ENCODE results near the gene GALNT14. TPM values are rescaled to one million over a fixed set of nuclear protein-coding genes. Genes with fewer than 3 reads are reported as not detected.

Gene GALNT14
- total RNA-seq, 3 donors from 2014 or later (not counting 1 experiment from before 2014, with no cell fraction given), result 0.68 TPM; not detected in 2

- 69% methylated on average over 5 of the region's 5 CpGs for WGBS (ENCODE audit: insufficient coverage)
- Histone ChIP-seq H3K4me1 (ENCODE audit: control insufficient read depth, insufficient read depth, low read length) (peaks cover 11% of the 10 kb centered on the region), H3K27me3 (ENCODE audit: control insufficient read depth, insufficient read depth, low read length) (no peaks in the 10 kb centered on the region), H3K36me3 (ENCODE audit: control insufficient read depth, insufficient read depth, low read length) (no peaks in the 10 kb centered on the region), H3K9me3 (ENCODE audit: control insufficient read depth, insufficient read depth, low read length) (no peaks in the 10 kb centered on the region), H3K4me3 (ENCODE audit: low read length) (no peak overlapping the region), H3K27ac (ENCODE audit: low read length) (no peak overlapping the region)
- no peaks in the 10 kb centered on the region for H3K9me3 Mint-ChIP-seq
- ATAC-seq, result no peak
- no peak overlapping the region for H3K27ac Mint-ChIP-seq
- no peak for DNase-seq
- peaks cover 8 to 11% of the 10 kb centered on the region in 2 donors for H3K4me1 Mint-ChIP-seq
- no peak for TF ChIP-seq CTCF (IDR thresholded peaks at IDR 0.05)
- intact Hi-C loops (cut with micrococcal nuclease), result no loop called here
- H3K36me3 Mint-ChIP-seq, result no peaks in the 10 kb centered on the region
- H3K4me3 Mint-ChIP-seq, result no peak overlapping the region
- no peaks in the 10 kb centered on the region for H3K27me3 Mint-ChIP-seq (ENCODE audit: low read depth in 2 of 2)
Measured at GRCh38 chr2:31047599-31047998, 90.6 kb downstream of the GALNT14 start.

- WGBS (ENCODE audit: insufficient coverage), result 92% methylated on average over 4 of the region's 4 CpGs
- Histone ChIP-seq H3K27ac (ENCODE audit: low read length) (no peak overlapping the region), H3K36me3 (ENCODE audit: control insufficient read depth, insufficient read depth, low read length) (no peaks in the 10 kb centered on the region), H3K27me3 (ENCODE audit: control insufficient read depth, insufficient read depth, low read length) (no peaks in the 10 kb centered on the region), H3K4me3 (ENCODE audit: low read length) (no peak overlapping the region), H3K4me1 (ENCODE audit: control insufficient read depth, insufficient read depth, low read length) (no peaks in the 10 kb centered on the region), H3K9me3 (ENCODE audit: control insufficient read depth, insufficient read depth, low read length) (peaks cover 4% of the 10 kb centered on the region)
- Mint-ChIP-seq H3K36me3 (peaks cover 19% of the 10 kb centered on the region), H3K9me3 (peaks cover 12 to 20% of the 10 kb centered on the region in 2 donors), H3K4me3 (no peak overlapping the region), H3K27ac (no peak overlapping the region), H3K4me1 (no peaks in the 10 kb centered on the region), H3K27me3 (ENCODE audit: low read depth in 2 of 2) (peaks cover 3 to 11% of the 10 kb centered on the region in 2 donors)
- DNase-seq (no peak), ATAC-seq (no peak)
- intact Hi-C loops (cut with micrococcal nuclease), result no loop called here
- no peak for TF ChIP-seq CTCF (IDR thresholded peaks at IDR 0.05)
Measured at GRCh38 chr2:31038385-31038784, 99.9 kb downstream of the GALNT14 start.

- H3K27me3 ChIP-seq (ENCODE audit: control insufficient read depth, insufficient read depth, low read length), result no peaks in the 10 kb centered on the region
- Mint-ChIP-seq H3K36me3 (peaks cover 19% of the 10 kb centered on the region), H3K27ac (no peak overlapping the region), H3K9me3 (peaks cover 12 to 20% of the 10 kb centered on the region in 2 donors), H3K4me3 (no peak overlapping the region), H3K4me1 (no peaks in the 10 kb centered on the region), H3K27me3 (ENCODE audit: low read depth in 2 of 2) (peaks cover 3 to 11% of the 10 kb centered on the region in 2 donors)
- no peak for TF ChIP-seq CTCF (IDR thresholded peaks at IDR 0.05)
- no peak overlapping the region for H3K27ac ChIP-seq (ENCODE audit: low read length)
- H3K4me1 ChIP-seq (ENCODE audit: control insufficient read depth, insufficient read depth, low read length), result no peaks in the 10 kb centered on the region
- no peak for DNase-seq
- no peak for ATAC-seq
- no peaks in the 10 kb centered on the region for H3K36me3 ChIP-seq (ENCODE audit: control insufficient read depth, insufficient read depth, low read length)
- intact Hi-C loops (cut with micrococcal nuclease), result no loop called here
- H3K4me3 ChIP-seq (ENCODE audit: low read length), result no peak overlapping the region
- H3K9me3 ChIP-seq (ENCODE audit: control insufficient read depth, insufficient read depth, low read length), result peaks cover 4% of the 10 kb centered on the region
Measured at GRCh38 chr2:31037058-31037457, 101.2 kb downstream of the GALNT14 start.

GRCh38 chr2:31033032-31033431 is 105.2 kb downstream of the GALNT14 start:
- Histone ChIP-seq H3K4me3 (ENCODE audit: low read length) (no peak overlapping the region), H3K4me1 (ENCODE audit: control insufficient read depth, insufficient read depth, low read length) (no peaks in the 10 kb centered on the region), H3K27me3 (ENCODE audit: control insufficient read depth, insufficient read depth, low read length) (no peaks in the 10 kb centered on the region), H3K36me3 (ENCODE audit: control insufficient read depth, insufficient read depth, low read length) (no peaks in the 10 kb centered on the region), H3K27ac (ENCODE audit: low read length) (no peak overlapping the region), H3K9me3 (ENCODE audit: control insufficient read depth, insufficient read depth, low read length) (no peaks in the 10 kb centered on the region)
- no peak for DNase-seq
- no peaks in the 10 kb centered on the region for H3K4me1 Mint-ChIP-seq
- no peak for TF ChIP-seq CTCF (IDR thresholded peaks at IDR 0.05)
- WGBS (ENCODE audit: insufficient coverage), result 74% methylated on average over 1 of the region's 1 CpG
- no peak for ATAC-seq
- H3K27me3 Mint-ChIP-seq (ENCODE audit: low read depth in 2 of 2), result peaks cover 3 to 11% of the 10 kb centered on the region in 2 donors
- H3K4me3 Mint-ChIP-seq, result no peak overlapping the region
- peaks cover 19% of the 10 kb centered on the region for H3K36me3 Mint-ChIP-seq
- H3K27ac Mint-ChIP-seq, result no peak overlapping the region
- H3K9me3 Mint-ChIP-seq, result peaks cover 11 to 18% of the 10 kb centered on the region in 2 donors
- intact Hi-C loops (cut with micrococcal nuclease), result no loop called here
